GM21723 (cell line): ENCODE results near the gene CCDC146.
"Not testable (repeated sequence)": the region's sequence is repeated elsewhere in the genome, so short reads cannot be mapped to it uniquely, and the experiment has no call there.

ENCODE experiments used
- ATAC-seq: cut with Tn5 transposase; IDR thresholded peaks from one replicate; pipeline ENCODE4 v1.9.1; 2021; ENCODE audit warnings: mild to moderate bottlenecking, moderate library complexity; ENCODE audit not compliant: unreplicated experiment

The CCDC146 gene

GRCh38 chr7:77121860-77122681 lies at the start of gene CCDC146:
Gene CCDC146, plus strand, starts transcription at chr7:77122615. Its CDS starts 45,054 bp downstream, at chr7:77167669.
- peak; percentile 98 for ATAC-seq

- not testable (repeated sequence) for ATAC-seq
These were observed 47.5 kb upstream of the CCDC146 start for GRCh38 chr7:77074786-77075396.

GRCh38 chr7:77077060-77077459 lies 45.4 kb upstream of the CCDC146 start:
- ATAC-seq = not testable (repeated sequence)

- not testable (repeated sequence) for ATAC-seq
These were observed 43.3 kb upstream of the CCDC146 start for GRCh38 chr7:77079112-77079511.

GRCh38 chr7:77079624-77080023 lies 42.8 kb upstream of the CCDC146 start:
- ATAC-seq = not testable (repeated sequence)

GRCh38 chr7:77080236-77080635 lies 42.2 kb upstream of the CCDC146 start:
- not testable (repeated sequence) for ATAC-seq

- ATAC-seq = not testable (repeated sequence)
These were observed 40.2 kb upstream of the CCDC146 start for GRCh38 chr7:77082192-77082591.

GRCh38 chr7:77092301-77092700 lies 30.1 kb upstream of the CCDC146 start:
- not testable (repeated sequence) for ATAC-seq

GRCh38 chr7:77100501-77100900 lies 21.9 kb upstream of the CCDC146 start:
- not testable (repeated sequence) for ATAC-seq

- not testable (repeated sequence) for ATAC-seq
These were observed 21.2 kb upstream of the CCDC146 start for GRCh38 chr7:77101187-77101586.

GRCh38 chr7:77102671-77103070 lies 19.7 kb upstream of the CCDC146 start:
- ATAC-seq = not testable (repeated sequence)

GRCh38 chr7:77105904-77106303 lies 16.5 kb upstream of the CCDC146 start:
- not testable (repeated sequence) for ATAC-seq

GRCh38 chr7:77107659-77108058 lies 14.8 kb upstream of the CCDC146 start:
- not testable (repeated sequence) for ATAC-seq

GRCh38 chr7:77108362-77108761 lies 14.1 kb upstream of the CCDC146 start:
- not testable (repeated sequence) for ATAC-seq

GRCh38 chr7:77112719-77113306 lies 9.6 kb upstream of the CCDC146 start:
- ATAC-seq = not testable (repeated sequence)

- not testable (repeated sequence) for ATAC-seq
These were observed 3.1 kb downstream of the CCDC146 start for GRCh38 chr7:77125486-77125885.

- ATAC-seq = not testable (repeated sequence)
These were observed 4.6 kb downstream of the CCDC146 start for GRCh38 chr7:77127009-77127408.

GRCh38 chr7:77128582-77129410 lies 6.4 kb downstream of the CCDC146 start:
- peak; percentile 91 for ATAC-seq

- ATAC-seq = not testable (repeated sequence)
These were observed 9.4 kb downstream of the CCDC146 start for GRCh38 chr7:77131781-77132180.

GRCh38 chr7:77138668-77139067 lies 16.3 kb downstream of the CCDC146 start:
- not testable (repeated sequence) for ATAC-seq

- not testable (repeated sequence) for ATAC-seq
These were observed 17.9 kb downstream of the CCDC146 start for GRCh38 chr7:77140291-77140690.
